ENCODE measurements around the gene MIAT. TPM values are rescaled to one million over a fixed set of nuclear protein-coding genes. Genes with fewer than 3 reads are reported as not detected.

MIAT gene
- total RNA-seq, 1 donor from 2014 or later, result 6.1 TPM

GRCh38 chr22:26715392-26715936 is 58.1 kb downstream of the MIAT start:
- Histone ChIP-seq H3K4me1 (no peaks in the 10 kb centered on the region), H3K27ac (no peak overlapping the region), H3K36me3 (no peaks in the 10 kb centered on the region), H3K27me3 (no peaks in the 10 kb centered on the region), H3K9me3 (no peaks in the 10 kb centered on the region), H3K4me3 (no peak overlapping the region)
- ATAC-seq (no peak), DNase-seq (no peak)
- intact Hi-C loops (cut with DNase I), result no loop called here
- no peak for TF ChIP-seq CTCF (IDR thresholded peaks at IDR 0.05)

- Histone ChIP-seq H3K36me3 (no peaks in the 10 kb centered on the region), H3K4me3 (no peak overlapping the region), H3K9me3 (no peaks in the 10 kb centered on the region), H3K27me3 (no peaks in the 10 kb centered on the region), H3K27ac (no peak overlapping the region), H3K4me1 (no peaks in the 10 kb centered on the region)
- intact Hi-C loops (cut with DNase I), result no loop called here
- no peak for TF ChIP-seq CTCF (IDR thresholded peaks at IDR 0.05)
- no peak for ATAC-seq
- no peak for DNase-seq
These were observed 61.1 kb downstream of the MIAT start for GRCh38 chr22:26718488-26718887.

GRCh38 chr22:26718905-26719304 is 61.5 kb downstream of the MIAT start:
- no peak for ATAC-seq
- intact Hi-C loops (cut with DNase I), result no loop called here
- Histone ChIP-seq H3K4me3 (no peak overlapping the region), H3K4me1 (no peaks in the 10 kb centered on the region), H3K9me3 (no peaks in the 10 kb centered on the region), H3K27me3 (no peaks in the 10 kb centered on the region), H3K27ac (no peak overlapping the region), H3K36me3 (no peaks in the 10 kb centered on the region)
- no peak for TF ChIP-seq CTCF (IDR thresholded peaks at IDR 0.05)
- DNase-seq, result no peak

GRCh38 chr22:26722159-26722558 is 64.8 kb downstream of the MIAT start:
- intact Hi-C loops (cut with DNase I), result no loop called here
- H3K4me1 ChIP-seq, result no peaks in the 10 kb centered on the region
- no peak overlapping the region for H3K27ac ChIP-seq
- H3K36me3 ChIP-seq, result no peaks in the 10 kb centered on the region
- DNase-seq (no peak), ATAC-seq (no peak)
- H3K27me3 ChIP-seq, result no peaks in the 10 kb centered on the region
- H3K4me3 ChIP-seq, result no peak overlapping the region
- H3K9me3 ChIP-seq, result no peaks in the 10 kb centered on the region
- no peak for TF ChIP-seq CTCF (IDR thresholded peaks at IDR 0.05)

- no peak for DNase-seq
- no peak for TF ChIP-seq CTCF (IDR thresholded peaks at IDR 0.05)
- no peaks in the 10 kb centered on the region for H3K4me1 ChIP-seq
- no peak overlapping the region for H3K27ac ChIP-seq
- no peaks in the 10 kb centered on the region for H3K36me3 ChIP-seq
- H3K4me3 ChIP-seq, result no peak overlapping the region
- intact Hi-C loops (cut with DNase I), result no loop called here
- no peaks in the 10 kb centered on the region for H3K9me3 ChIP-seq
- ATAC-seq, result no peak
- no peaks in the 10 kb centered on the region for H3K27me3 ChIP-seq
These were observed 67.0 kb downstream of the MIAT start for GRCh38 chr22:26724414-26724813.

Data from upper lobe of right lung (tissue), 1 donor.